Stomach (tissue), 9 donors: ENCODE data around the gene FBXO8. TPM values are rescaled to one million over a fixed set of nuclear protein-coding genes. Genes with fewer than 3 reads are reported as not detected.

ENCODE experiments used
- DNase-seq, 2 donors: peaks; one replicate each; pipeline versions ENCODE4 v3.0.0 to v3.0.0-alpha.2; 2013 to 2019
- H3K27ac ChIP-seq, 5 donors: fragments of 200-600 bp in 4 of 5; sonication (generic) in 4 of 5; one replicate each; pipeline ENCODE4 v1.5.1; 2013 to 2019; ENCODE audit warnings: mild to moderate bottlenecking in 1 of 5, moderate library complexity in 1 of 5
- H3K27me3 ChIP-seq, 3 donors: fragments of 200-600 bp; sonication (generic); one replicate each; pipeline ENCODE4 v1.5.1; 2017 to 2019; ENCODE audit warnings: mixed run types in 1 of 3
- H3K36me3 ChIP-seq, 4 donors: fragments of 200-600 bp; sonication (generic); 1 replicate in 3 of 4; 2 replicates in 1 of 4; pipeline ENCODE4 v1.5.1; 2016 to 2019
- H3K4me1 ChIP-seq, 4 donors: fragments of 200-600 bp; sonication (generic); one replicate each; pipeline ENCODE4 v1.5.1; 2016 to 2019
- H3K4me3 ChIP-seq, 4 donors: fragments of 200-600 bp; sonication (generic) in 3 of 4; one replicate each; pipeline ENCODE4 v1.5.1; 2016 to 2019; ENCODE audit warnings: mild to moderate bottlenecking in 1 of 4
- H3K9me3 ChIP-seq, 4 donors: fragments of 200-600 bp; sonication (generic); one replicate each; pipeline ENCODE4 v1.5.1; 2016 to 2019
- CTCF ChIP-seq, 7 experiments: fragments of 450-650 bp in 4 of 7; fragments of 200-600 bp in 3 of 7; sonication (generic) in 3 of 7; IDR thresholded peaks; one replicate each; pipeline ENCODE4 v1.5.1; 2016 to 2019; ENCODE audit warnings: antibody characterized with exemption in 7 of 7, control low read depth in 2 of 7, mild to moderate bottlenecking in 1 of 7
- EP300 ChIP-seq: sonication (generic); formaldehyde crosslinking; IDR thresholded peaks from one replicate; pipeline ENCODE4 v1.6.1; 2017; ENCODE audit warnings: antibody characterized with exemption
- POLR2A ChIP-seq, 4 donors: fragments of 450-650 bp; IDR thresholded peaks; one replicate each; pipeline ENCODE4 v1.6.1; 2016; ENCODE audit warnings: antibody characterized with exemption in 4 of 4, control low read depth in 2 of 4, mild to moderate bottlenecking in 1 of 4, moderate library complexity in 1 of 4
- POLR2AphosphoS5 ChIP-seq, 3 donors: sonication (generic); formaldehyde crosslinking; IDR thresholded peaks; one replicate each; pipeline ENCODE4 v1.6.1; 2016; ENCODE audit warnings: antibody characterized with exemption in 3 of 3
- WGBS, 5 donors: extraction: QIAGEN DNeasy Blood & Tissue Kit in 3 of 5; methylation state at CpG; one replicate each; pipeline versions ENCODE4 v1.1.5 to v1.1.7; 2013 to 2018; 5-methylcytosine and 5-hydroxymethylcytosine counted together
- intact Hi-C: fragments of 100-400 bp; cut with DNase I; formaldehyde crosslinking; loops from one replicate; pipeline ENCODE4 v1.15.1; 2023; ENCODE audit warnings: low total_unique reads
- polyA plus RNA-seq, 3 donors: library from polyadenylated mRNA; stranded (reverse); fragments of 200-250 nt; gene quantifications; one replicate each; pipeline ENCODE4 v1.2.3, GENCODE V29; 2013
- total RNA-seq, 5 donors: library from RNA; depleted of rRNA; stranded (reverse); fragments of >200 nt; gene quantifications; one replicate each; pipeline versions ENCODE4 v1.1.0 to v1.2.3, GENCODE V29; 2014 to 2016
- donor health status: healthy with polysubstance abuse.
- donor health status: Bipolar disorder and iron deficiency.
- donor health status: healthy.

Gene FBXO8
- total and polyA plus RNA-seq, 8 donors = 13.3 to 104 (median 23.3) TPM

- Histone ChIP-seq H3K27ac (no peak overlapping the region), H3K4me1 (peaks cover 0 to 11% (median 7%) of the 10 kb centered on the region in 4 donors), H3K36me3 (no peaks in the 10 kb centered on the region), H3K9me3 (no peaks in the 10 kb centered on the region), H3K4me3 (no peak overlapping the region), H3K27me3 (peaks cover 0 to 63% (median 34%) of the 10 kb centered on the region in 3 donors)
- WGBS, 5 donors = 52 to 58% (median 53%) methylated on average over 3 of the region's 3 CpGs
- TF ChIP-seq CTCF (IDR thresholded peaks at IDR 0.05) (no peak), POLR2A (IDR thresholded peaks at IDR 0.05) (no peak), POLR2AphosphoS5 (IDR thresholded peaks at IDR 0.05) (no peak), EP300 (no peak)
- intact Hi-C loops = no loop called here
- DNase-seq = no peak
Measured at GRCh38 chr4:174207367-174207766, 76.1 kb downstream of the FBXO8 start.

- H3K9me3 ChIP-seq = no peaks in the 10 kb centered on the region
- peaks cover 0 to 4% (median 0%) of the 10 kb centered on the region in 4 donors for H3K4me1 ChIP-seq
- H3K27me3 ChIP-seq = peaks cover 0 to 45% (median 8%) of the 10 kb centered on the region in 3 donors
- DNase-seq = no peak
- H3K4me3 ChIP-seq = no peak overlapping the region
- H3K36me3 ChIP-seq = no peaks in the 10 kb centered on the region
- WGBS, 5 donors = 64 to 77% (median 68%) methylated on average over 9 of the region's 9 CpGs
- intact Hi-C loops = no loop called here
- TF ChIP-seq EP300 = no peak
- TF ChIP-seq POLR2A (IDR thresholded peaks at IDR 0.05) = no peak
- no peak for TF ChIP-seq POLR2AphosphoS5 (IDR thresholded peaks at IDR 0.05)
- TF ChIP-seq CTCF (IDR thresholded peaks at IDR 0.05) = no peak
- no peak overlapping the region for H3K27ac ChIP-seq
Measured at GRCh38 chr4:174204164-174204831, 79.2 kb downstream of the FBXO8 start.

- Histone ChIP-seq H3K4me1 (peaks cover 0 to 13% (median 0%) of the 10 kb centered on the region in 4 donors), H3K4me3 (no peak overlapping the region), H3K36me3 (no peaks in the 10 kb centered on the region), H3K27ac (no peak overlapping the region), H3K27me3 (peaks cover 0 to 21% (median 0%) of the 10 kb centered on the region in 3 donors), H3K9me3 (no peaks in the 10 kb centered on the region)
- no peak for DNase-seq
- intact Hi-C loops = no loop called here
- TF ChIP-seq POLR2A (IDR thresholded peaks at IDR 0.05) = no peak
- TF ChIP-seq CTCF (IDR thresholded peaks at IDR 0.05) = no peak
- TF ChIP-seq POLR2AphosphoS5 (IDR thresholded peaks at IDR 0.05) = no peak
- TF ChIP-seq EP300 = no peak
- WGBS, 5 donors = 45 to 64% (median 63%) methylated on average over 2 of the region's 2 CpGs
Measured at GRCh38 chr4:174201871-174202270, 81.6 kb downstream of the FBXO8 start.

GRCh38 chr4:174199735-174200134 is 83.7 kb downstream of the FBXO8 start:
- no peak for DNase-seq
- peaks cover 0 to 13% (median 0%) of the 10 kb centered on the region in 4 donors for H3K4me1 ChIP-seq
- 37 to 52% (median 45%) methylated on average over 2 of the region's 2 CpGs for WGBS, 5 donors

More at GRCh38 chr4:174199735-174200134, 83.7 kb downstream of the FBXO8 start:
- no peak for TF ChIP-seq POLR2AphosphoS5 (IDR thresholded peaks at IDR 0.05)
- no peak for TF ChIP-seq POLR2A (IDR thresholded peaks at IDR 0.05)
- no peak for TF ChIP-seq EP300
- no peak for TF ChIP-seq CTCF (IDR thresholded peaks at IDR 0.05)
- intact Hi-C loops = no loop called here
- Histone ChIP-seq H3K9me3 (no peaks in the 10 kb centered on the region), H3K4me3 (no peak overlapping the region), H3K36me3 (no peaks in the 10 kb centered on the region), H3K27me3 (peaks cover 0 to 15% (median 0%) of the 10 kb centered on the region in 3 donors), H3K27ac (no peak overlapping the region)
